Middle frontal gyrus (tissue), 1 donor: ENCODE data around the gene CRIP2.

Experiments
- DNase-seq: peaks from one replicate; pipeline ENCODE4 v3.0.0-alpha.2; 2015; ENCODE audit warnings: low spot score; ENCODE audit errors: extremely low spot score

Gene CRIP2

GRCh38 chr14:105476097-105476830 is 1.6 kb downstream of the CRIP2 start:
- DNase-seq = peak; percentile 46

DNA sequence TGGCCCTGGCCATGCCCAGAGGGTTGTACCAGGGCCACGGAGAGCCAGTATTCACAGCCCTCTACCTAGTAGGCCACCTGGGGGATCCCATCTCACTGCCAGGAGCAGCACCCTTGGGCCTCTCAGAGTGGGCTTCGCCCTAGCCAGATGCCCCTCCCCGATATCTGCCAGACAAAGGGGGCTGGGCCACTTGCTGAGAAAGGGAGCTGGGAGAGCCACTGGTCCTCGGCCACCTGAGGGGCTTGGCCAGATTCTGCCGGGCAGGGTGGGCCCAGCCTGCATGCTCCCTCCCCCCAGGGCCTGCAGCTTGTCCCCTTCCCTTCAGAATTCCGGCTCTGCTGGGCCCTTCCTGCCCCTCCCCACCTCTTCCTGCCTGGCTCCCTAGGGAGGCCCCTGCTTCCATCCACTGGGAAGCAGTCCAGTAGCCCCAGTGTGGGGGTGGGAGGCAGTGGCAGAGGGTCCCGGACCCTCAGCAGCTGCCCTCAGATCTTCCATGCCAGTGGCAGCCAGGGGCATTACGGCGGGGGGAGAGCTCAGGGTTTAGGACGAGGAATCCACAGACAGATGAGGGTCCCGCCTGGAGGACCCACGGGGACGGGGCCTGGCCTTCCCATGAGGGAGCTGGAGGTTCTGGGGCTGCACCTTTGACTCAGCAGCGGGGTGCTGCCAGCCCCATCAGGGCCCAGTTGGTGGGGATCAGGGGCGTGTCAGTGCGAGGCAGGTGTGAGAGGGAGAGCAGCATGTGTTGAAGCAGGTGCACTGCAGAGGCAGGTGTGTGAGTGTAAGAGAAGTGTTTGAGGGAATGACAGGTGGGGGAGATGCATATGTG is 2.4 kb downstream of the CRIP2 start:
- no peak for DNase-seq

DNA sequence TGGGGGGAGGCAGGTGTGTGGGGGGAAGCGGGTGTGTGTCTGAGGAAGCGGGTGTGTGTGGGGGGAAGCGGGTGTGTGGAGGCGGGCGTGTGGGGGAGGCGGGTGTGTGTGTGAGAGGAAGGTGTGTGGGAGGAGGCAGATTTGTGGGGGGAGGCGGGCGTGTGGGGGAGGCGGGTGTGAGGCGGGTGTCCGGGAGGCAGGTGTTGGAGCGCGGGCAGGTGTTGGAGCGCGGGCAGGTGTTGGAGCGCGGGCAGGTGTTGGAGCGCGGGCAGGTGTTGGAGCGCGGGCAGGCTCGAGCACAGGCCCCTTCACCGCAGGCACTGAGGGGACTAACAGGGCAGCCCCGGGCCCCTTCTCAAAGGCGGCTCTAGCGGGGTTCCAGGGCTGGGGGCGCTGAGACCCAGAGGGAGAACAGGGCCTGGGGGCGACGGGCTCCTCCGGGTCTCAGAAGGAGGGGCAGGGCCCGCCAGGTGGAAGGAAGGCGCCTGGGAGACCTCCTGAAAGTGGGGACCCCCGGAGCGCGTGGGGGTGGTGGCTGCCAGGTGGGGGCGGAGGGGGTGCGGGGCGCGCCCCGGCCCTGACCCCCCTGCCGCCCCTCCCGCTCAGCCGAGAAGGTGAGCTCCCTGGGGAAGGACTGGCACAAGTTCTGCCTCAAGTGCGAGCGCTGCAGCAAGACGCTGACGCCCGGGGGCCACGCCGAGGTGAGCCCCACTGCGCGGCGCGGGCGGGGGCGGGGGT is 3.2 kb downstream of the CRIP2 start:
- DNase-seq = no peak

GRCh38 chr14:105478398-105479251 is 4.0 kb downstream of the CRIP2 start:
- no peak for DNase-seq

DNA sequence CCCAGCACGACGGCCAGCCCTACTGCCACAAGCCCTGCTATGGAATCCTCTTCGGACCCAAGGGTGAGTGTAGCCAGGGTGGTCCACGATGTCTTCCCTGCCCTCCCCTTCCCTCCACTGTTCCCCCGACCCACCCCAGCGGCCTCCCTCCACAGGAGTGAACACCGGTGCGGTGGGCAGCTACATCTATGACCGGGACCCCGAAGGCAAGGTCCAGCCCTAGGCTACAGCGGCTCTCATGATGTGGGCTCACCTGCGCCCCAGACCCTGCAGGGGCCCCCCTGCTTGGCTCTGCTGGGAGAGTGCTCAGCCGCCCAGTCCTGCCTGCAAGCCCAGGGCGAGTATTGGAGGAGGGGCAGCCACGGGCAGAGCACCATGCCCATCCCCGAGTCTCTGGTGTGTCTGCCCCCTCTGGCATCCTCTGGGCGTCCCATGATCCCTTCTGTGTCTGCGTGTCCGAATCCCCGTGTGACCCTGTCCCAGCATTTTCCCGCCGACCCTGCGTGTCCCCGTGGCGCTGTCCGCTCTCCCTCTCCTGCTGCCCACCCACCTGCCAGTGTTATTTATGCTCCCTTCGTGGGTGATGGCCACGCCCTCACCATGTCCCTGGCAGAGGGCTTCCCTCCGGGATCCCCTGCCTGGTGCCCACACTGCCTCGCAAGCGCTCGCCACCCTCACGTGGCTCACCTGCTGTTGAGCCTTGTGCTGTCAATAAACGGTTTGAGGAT is 5.0 kb downstream of the CRIP2 start:
- no peak for DNase-seq

DNA sequence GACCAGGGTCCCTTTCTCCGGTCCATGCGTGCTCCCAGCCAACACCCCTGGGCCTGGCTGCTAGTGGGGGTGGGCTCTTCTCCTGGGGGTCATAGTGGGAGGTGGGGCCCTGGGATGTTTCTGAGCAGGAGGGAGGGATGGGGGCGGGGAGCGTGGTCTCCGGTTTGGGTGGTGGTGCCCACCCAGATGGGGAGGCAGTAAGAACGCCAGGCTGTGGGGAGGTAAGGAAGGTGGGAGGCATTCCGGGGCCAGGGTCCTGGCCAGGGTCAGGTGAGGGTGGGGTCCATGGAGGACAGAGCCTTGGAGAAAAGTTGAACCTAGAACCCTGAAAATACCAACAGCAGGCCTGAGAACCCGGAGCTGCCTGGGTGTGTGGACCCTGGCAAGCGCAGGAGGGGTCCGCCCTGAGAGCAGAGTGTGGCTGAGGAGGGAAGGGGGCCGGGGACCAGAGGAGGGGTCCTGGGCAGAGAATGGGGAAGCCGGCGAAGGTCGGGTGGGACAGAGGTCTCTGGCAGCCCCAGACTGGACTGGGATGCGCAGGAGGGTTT is 5.7 kb downstream of the CRIP2 start:
- no peak for DNase-seq

DNA sequence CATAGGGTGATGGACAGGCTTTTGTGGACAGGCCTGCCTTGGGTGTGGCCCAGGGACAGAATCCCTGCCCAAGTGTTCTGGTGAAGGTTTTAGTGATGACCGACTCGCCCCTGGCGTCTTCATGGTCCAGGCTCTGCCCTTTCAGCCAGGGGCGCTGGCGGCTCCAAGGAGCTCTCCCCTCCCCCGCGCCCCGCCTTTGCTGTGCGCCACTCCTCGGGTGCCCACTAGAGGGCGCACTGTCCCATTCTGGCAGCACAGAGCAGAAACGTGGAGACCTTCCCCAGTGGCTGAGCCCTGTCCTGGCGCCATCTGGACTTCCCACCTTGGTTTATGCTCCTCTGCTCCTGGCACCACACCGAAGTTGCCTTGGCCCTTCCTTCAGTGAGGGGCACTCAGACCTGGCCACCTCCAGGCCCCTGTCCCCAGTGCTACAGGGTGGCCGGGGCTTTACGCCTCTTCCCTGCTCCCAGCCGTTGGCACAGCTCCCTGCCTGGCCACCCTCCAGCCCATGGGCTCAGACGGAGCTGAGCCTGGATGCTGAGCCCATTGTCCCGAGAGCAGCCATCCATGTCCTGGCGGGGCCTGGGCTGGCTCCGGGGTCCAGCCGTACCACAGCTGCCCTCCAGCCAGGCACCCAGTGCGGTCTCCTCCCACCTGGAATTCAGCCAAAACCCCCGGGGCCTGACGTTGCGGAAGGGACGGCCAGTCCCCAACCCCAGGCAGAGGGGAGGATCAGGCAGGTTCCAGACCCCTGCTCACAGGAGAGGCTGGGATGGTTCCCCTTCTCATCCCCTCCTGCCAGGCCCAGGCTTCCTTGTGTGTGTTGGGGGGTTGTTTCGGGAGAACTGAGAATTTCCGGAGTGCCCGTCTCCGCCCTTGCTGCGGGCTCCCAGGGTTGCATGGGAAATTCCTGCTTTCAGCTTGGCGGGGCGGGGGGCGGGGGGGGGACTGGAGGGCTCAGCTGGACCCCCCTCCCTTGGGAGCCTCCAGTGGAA is 6.5 kb downstream of the CRIP2 start:
- DNase-seq = peak; percentile 79

- DNase-seq = peak; percentile 41
These were observed 7.4 kb downstream of the CRIP2 start for GRCh38 chr14:105481886-105482457.

- DNase-seq = no peak
These were observed 8.0 kb downstream of the CRIP2 start for GRCh38 chr14:105482486-105483110.

- DNase-seq = no peak
These were observed 8.9 kb downstream of the CRIP2 start for GRCh38 chr14:105483300-105484068.

DNA sequence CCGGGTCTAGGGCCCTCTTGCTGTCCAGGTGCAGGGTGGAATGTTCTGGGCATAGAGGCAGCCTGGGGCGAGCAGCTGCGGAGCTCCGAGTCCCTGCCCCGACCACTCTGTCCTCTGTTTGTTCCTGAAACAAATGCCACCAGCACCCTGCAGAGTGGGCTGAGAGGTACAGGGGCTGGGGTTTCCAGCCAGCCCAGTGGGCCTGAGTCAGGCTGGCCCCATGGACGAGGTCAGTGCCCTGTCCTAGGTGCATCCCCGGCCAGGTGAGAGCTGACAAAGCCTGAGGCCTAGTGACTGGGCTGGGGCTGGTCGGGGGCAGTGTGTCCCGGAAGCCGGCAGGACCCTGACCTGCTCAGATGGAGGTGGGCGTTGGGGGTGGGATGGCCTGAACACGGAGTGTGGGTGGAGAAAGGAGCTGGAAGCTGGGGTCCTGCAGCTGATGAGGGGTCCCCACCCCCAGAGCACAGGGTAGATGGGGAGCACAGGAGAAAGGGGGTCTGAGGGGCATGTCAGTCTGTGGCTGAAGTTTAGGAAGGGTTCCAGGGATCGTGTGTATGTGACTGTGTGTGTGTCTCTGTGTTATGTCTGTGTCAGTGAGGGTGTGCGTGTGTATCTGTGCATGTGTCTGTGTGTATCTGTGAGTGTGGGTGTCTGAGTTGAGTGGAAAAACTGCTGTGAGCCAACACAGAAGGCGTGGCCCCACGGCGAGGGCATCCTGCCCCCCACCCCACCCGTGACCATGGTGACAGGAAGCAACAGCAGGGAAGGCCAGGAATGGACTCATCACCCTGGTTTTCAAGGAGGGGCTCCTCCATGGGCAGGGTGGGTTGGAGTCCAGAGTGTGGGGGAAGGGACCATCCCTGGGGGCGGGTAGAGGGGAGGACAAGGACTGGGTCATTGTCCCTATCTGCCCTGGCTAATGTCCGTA is 9.7 kb downstream of the CRIP2 start:
- DNase-seq = no peak

DNA sequence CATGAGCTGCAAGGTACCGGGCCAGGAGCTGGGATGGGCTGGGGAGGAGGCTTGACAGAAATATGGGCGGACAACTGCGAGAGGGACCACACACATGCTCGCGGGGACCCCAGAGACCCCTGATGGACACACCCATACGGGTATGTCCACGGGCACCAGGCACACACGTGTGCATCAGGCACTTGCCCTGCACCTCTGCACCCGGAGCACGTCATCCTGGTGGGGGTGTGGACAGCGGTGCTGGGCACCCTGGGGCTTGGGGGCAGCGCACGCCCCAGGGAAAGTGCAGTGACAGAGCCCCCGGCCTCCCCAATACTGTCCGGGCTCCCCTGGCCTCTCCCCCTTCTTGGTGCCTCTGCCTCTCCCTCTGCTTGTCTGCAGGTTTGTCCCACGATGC is 10.4 kb downstream of the CRIP2 start:
- DNase-seq = no peak

DNA sequence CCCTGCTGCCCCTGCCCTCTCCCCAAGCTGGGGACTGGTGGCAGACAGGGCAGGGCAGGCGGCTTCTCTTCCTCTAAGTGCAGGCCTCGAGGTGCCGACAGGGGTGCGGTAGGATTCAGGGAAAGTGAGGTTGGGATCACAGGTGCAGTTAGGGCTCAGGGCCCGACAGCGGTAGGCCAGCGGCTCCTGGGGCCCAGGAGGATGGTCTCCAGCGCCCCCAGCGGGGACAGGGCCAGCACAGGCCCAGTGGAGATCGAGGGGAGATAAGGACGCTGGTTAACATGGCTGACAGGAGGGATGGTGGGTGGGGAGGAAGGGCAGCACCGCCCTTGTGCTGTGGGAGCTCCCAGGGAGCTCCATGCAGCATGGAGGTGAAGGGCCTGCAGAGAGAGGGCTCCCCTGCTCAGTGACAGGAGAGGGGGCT is 11.1 kb downstream of the CRIP2 start:
- no peak for DNase-seq

- DNase-seq = no peak
These were observed 11.7 kb downstream of the CRIP2 start, which contains the start of gene CRIP1 for GRCh38 chr14:105486163-105486973. Gene CRIP1, plus strand, starts transcription at chr14:105486886. Its CDS starts 374 bp downstream, at chr14:105487260.

GRCh38 chr14:105486974-105487448 is 12.4 kb downstream of the CRIP2 start:
- DNase-seq = no peak
